ENCODE results near the gene CLVS2. TPM values are rescaled to one million over a fixed set of nuclear protein-coding genes. Genes with fewer than 3 reads are reported as not detected.

The CLVS2 gene
- not detected for total RNA-seq
- total RNA-seq, result 0 reads per million in 2 donors

GRCh38 chr6:122995921-122996793 lies at the start of gene CLVS2:
Gene CLVS2 (plus strand): TSS chr6:122996235. CDS start chr6:122997778, 1,543 bp downstream.
- no peak within 1 kb of the TSS for H3K27ac Mint-ChIP-seq
- no peaks in the 10 kb centered on the region for H3K36me3 Mint-ChIP-seq (ENCODE audit: low read depth)
- H3K27me3 Mint-ChIP-seq, result peaks cover 10% of the 10 kb centered on the region
- peaks cover 2% of the 10 kb centered on the region for H3K9me3 ChIP-seq (ENCODE audit: control insufficient read depth, low read length, poor library complexity, severe bottlenecking)
- DNase-seq (no peak), ATAC-seq (no peak)
- H3K4me1 Mint-ChIP-seq, result no peaks in the 10 kb centered on the region
- no peak within 1 kb of the TSS for H3K4me3 Mint-ChIP-seq

- Mint-ChIP-seq H3K27ac (no peak overlapping the region), H3K4me1 (no peaks in the 10 kb centered on the region), H3K36me3 (ENCODE audit: low read depth) (no peaks in the 10 kb centered on the region), H3K4me3 (no peak overlapping the region), H3K27me3 (no peaks in the 10 kb centered on the region)
- no peaks in the 10 kb centered on the region for H3K9me3 ChIP-seq (ENCODE audit: control insufficient read depth, low read length, poor library complexity, severe bottlenecking)
- ATAC-seq (no peak), DNase-seq (no peak)
Observed at GRCh38 chr6:122947355-122947754, 48.7 kb upstream of the CLVS2 start.

GRCh38 chr6:122953766-122954165 lies 42.3 kb upstream of the CLVS2 start:
- no peaks in the 10 kb centered on the region for H3K9me3 ChIP-seq (ENCODE audit: control insufficient read depth, low read length, poor library complexity, severe bottlenecking)
- DNase-seq (no peak), ATAC-seq (no peak)
- Mint-ChIP-seq H3K4me3 (no peak overlapping the region), H3K27me3 (no peaks in the 10 kb centered on the region), H3K36me3 (ENCODE audit: low read depth) (no peaks in the 10 kb centered on the region), H3K4me1 (no peaks in the 10 kb centered on the region), H3K27ac (no peak overlapping the region)

GRCh38 chr6:122956376-122956775 lies 39.7 kb upstream of the CLVS2 start:
- Mint-ChIP-seq H3K4me3 (no peak overlapping the region), H3K36me3 (ENCODE audit: low read depth) (no peaks in the 10 kb centered on the region), H3K4me1 (no peaks in the 10 kb centered on the region), H3K27me3 (no peaks in the 10 kb centered on the region), H3K27ac (no peak overlapping the region)
- no peak for DNase-seq
- ATAC-seq, result no peak
- no peaks in the 10 kb centered on the region for H3K9me3 ChIP-seq (ENCODE audit: control insufficient read depth, low read length, poor library complexity, severe bottlenecking)

GRCh38 chr6:122962000-122962624 lies 33.9 kb upstream of the CLVS2 start:
- Mint-ChIP-seq H3K4me3 (no peak overlapping the region), H3K4me1 (no peaks in the 10 kb centered on the region), H3K27me3 (no peaks in the 10 kb centered on the region), H3K36me3 (ENCODE audit: low read depth) (no peaks in the 10 kb centered on the region), H3K27ac (no peak overlapping the region)
- no peak for DNase-seq
- H3K9me3 ChIP-seq (ENCODE audit: control insufficient read depth, low read length, poor library complexity, severe bottlenecking), result no peaks in the 10 kb centered on the region
- ATAC-seq, result no peak

GRCh38 chr6:122969999-122970533 lies 26.0 kb upstream of the CLVS2 start:
- Mint-ChIP-seq H3K27ac (no peak overlapping the region), H3K27me3 (no peaks in the 10 kb centered on the region), H3K4me1 (no peaks in the 10 kb centered on the region), H3K36me3 (ENCODE audit: low read depth) (no peaks in the 10 kb centered on the region), H3K4me3 (no peak overlapping the region)
- no peak for ATAC-seq
- DNase-seq, result no peak
- H3K9me3 ChIP-seq (ENCODE audit: control insufficient read depth, low read length, poor library complexity, severe bottlenecking), result no peaks in the 10 kb centered on the region

GRCh38 chr6:122977180-122977579 lies 18.9 kb upstream of the CLVS2 start:
- no peak for ATAC-seq

GRCh38 chr6:122984393-122984792 lies 11.6 kb upstream of the CLVS2 start:
- Mint-ChIP-seq H3K27ac (no peak overlapping the region), H3K4me3 (no peak overlapping the region), H3K4me1 (no peaks in the 10 kb centered on the region), H3K27me3 (no peaks in the 10 kb centered on the region), H3K36me3 (ENCODE audit: low read depth) (no peaks in the 10 kb centered on the region)
- no peaks in the 10 kb centered on the region for H3K9me3 ChIP-seq (ENCODE audit: control insufficient read depth, low read length, poor library complexity, severe bottlenecking)
- ATAC-seq (no peak), DNase-seq (no peak)

More at GRCh38 chr6:122977180-122977579, 18.9 kb upstream of the CLVS2 start:
- H3K36me3 Mint-ChIP-seq (ENCODE audit: low read depth), result no peaks in the 10 kb centered on the region
- no peak overlapping the region for H3K4me3 Mint-ChIP-seq
- no peak overlapping the region for H3K27ac Mint-ChIP-seq
- H3K9me3 ChIP-seq (ENCODE audit: control insufficient read depth, low read length, poor library complexity, severe bottlenecking), result no peaks in the 10 kb centered on the region
- H3K27me3 Mint-ChIP-seq, result no peaks in the 10 kb centered on the region
- no peaks in the 10 kb centered on the region for H3K4me1 Mint-ChIP-seq
- no peak for DNase-seq

- no peak for DNase-seq
- H3K27me3 Mint-ChIP-seq, result peaks cover 10% of the 10 kb centered on the region
- no peaks in the 10 kb centered on the region for H3K36me3 Mint-ChIP-seq (ENCODE audit: low read depth)
- peaks cover 2% of the 10 kb centered on the region for H3K9me3 ChIP-seq (ENCODE audit: control insufficient read depth, low read length, poor library complexity, severe bottlenecking)
- no peak overlapping the region for H3K27ac Mint-ChIP-seq
- no peak for ATAC-seq
- H3K4me1 Mint-ChIP-seq, result no peaks in the 10 kb centered on the region
- no peak overlapping the region for H3K4me3 Mint-ChIP-seq
Observed at GRCh38 chr6:122994256-122994655, 1.8 kb upstream of the CLVS2 start.

- Mint-ChIP-seq H3K4me3 (no peak overlapping the region), H3K27me3 (peaks cover 10% of the 10 kb centered on the region), H3K27ac (no peak overlapping the region), H3K4me1 (no peaks in the 10 kb centered on the region), H3K36me3 (ENCODE audit: low read depth) (no peaks in the 10 kb centered on the region)
- peaks cover 2% of the 10 kb centered on the region for H3K9me3 ChIP-seq (ENCODE audit: control insufficient read depth, low read length, poor library complexity, severe bottlenecking)
- ATAC-seq, result no peak
- no peak for DNase-seq
Observed at GRCh38 chr6:122996794-122997505, 915 bp downstream of the CLVS2 start.

GRCh38 chr6:122997541-122998150 lies 1.6 kb downstream of the CLVS2 start:
- Mint-ChIP-seq H3K27ac (no peak overlapping the region), H3K4me1 (no peaks in the 10 kb centered on the region), H3K36me3 (ENCODE audit: low read depth) (no peaks in the 10 kb centered on the region), H3K27me3 (peaks cover 10% of the 10 kb centered on the region), H3K4me3 (no peak overlapping the region)
- DNase-seq (no peak), ATAC-seq (no peak)
- H3K9me3 ChIP-seq (ENCODE audit: control insufficient read depth, low read length, poor library complexity, severe bottlenecking), result peaks cover 2% of the 10 kb centered on the region

- no peaks in the 10 kb centered on the region for H3K36me3 Mint-ChIP-seq (ENCODE audit: low read depth)
- ATAC-seq (no peak), DNase-seq (no peak)
- peaks cover 2% of the 10 kb centered on the region for H3K9me3 ChIP-seq (ENCODE audit: control insufficient read depth, low read length, poor library complexity, severe bottlenecking)
- no peak overlapping the region for H3K4me3 Mint-ChIP-seq
- peaks cover 10% of the 10 kb centered on the region for H3K27me3 Mint-ChIP-seq
- H3K4me1 Mint-ChIP-seq, result no peaks in the 10 kb centered on the region
- no peak overlapping the region for H3K27ac Mint-ChIP-seq
Observed at GRCh38 chr6:122998403-122998975, 2.5 kb downstream of the CLVS2 start.

All from T-helper 17 cell (primary cell).